ENCODE results near the gene TEDC2. TPM values are rescaled to one million over a fixed set of nuclear protein-coding genes. Genes with fewer than 3 reads are reported as not detected.

Gene TEDC2
- total RNA-seq, 1 experiment from 2014 or later, result 35.5 TPM

DNA sequence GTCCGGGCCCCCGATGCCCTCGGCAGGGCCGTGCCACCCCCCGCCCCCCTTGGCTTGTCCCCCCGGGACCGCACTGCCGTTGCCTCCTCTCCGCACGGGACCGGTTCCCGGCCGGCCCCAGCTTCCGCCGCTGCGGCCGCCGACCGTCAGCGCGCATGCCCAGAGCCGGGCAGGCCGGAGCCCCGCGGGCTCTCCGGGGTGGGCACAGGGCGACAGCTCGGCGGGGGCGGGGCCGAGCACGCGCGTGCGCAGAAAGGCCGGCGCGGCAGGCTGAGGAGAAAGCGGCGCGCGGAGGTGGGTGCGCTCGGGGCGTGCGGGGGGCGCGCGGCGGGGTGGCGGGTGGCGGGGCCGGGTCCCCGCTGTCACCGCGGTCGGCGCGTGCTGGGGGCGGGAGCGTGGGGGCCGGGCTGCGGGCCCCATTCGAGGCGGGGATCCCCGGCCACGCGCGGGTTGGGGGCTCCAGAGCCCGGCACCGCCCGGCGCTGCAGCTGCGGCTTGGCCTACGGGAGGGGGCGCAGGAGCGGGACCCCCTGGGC, 15.0 kb downstream of the TEDC2 start, which contains the start of gene TBC1D24:
Gene TBC1D24 (plus strand): TSS at position 251 of the 536 bp plus-strand sequence. CDS start 21,022 bp downstream, outside the sequence.
- BruUV-seq (replicated peaks), result no TSS peak
- POLR2A ChIA-PET (ENCODE audit: unreplicated experiment), result interaction anchor here (0.6 kb wide), 2 partner anchors 37 to 319 kb away, joined by 8 to 11 read pairs; partner anchors contain the start of gene TRAF7

DNA sequence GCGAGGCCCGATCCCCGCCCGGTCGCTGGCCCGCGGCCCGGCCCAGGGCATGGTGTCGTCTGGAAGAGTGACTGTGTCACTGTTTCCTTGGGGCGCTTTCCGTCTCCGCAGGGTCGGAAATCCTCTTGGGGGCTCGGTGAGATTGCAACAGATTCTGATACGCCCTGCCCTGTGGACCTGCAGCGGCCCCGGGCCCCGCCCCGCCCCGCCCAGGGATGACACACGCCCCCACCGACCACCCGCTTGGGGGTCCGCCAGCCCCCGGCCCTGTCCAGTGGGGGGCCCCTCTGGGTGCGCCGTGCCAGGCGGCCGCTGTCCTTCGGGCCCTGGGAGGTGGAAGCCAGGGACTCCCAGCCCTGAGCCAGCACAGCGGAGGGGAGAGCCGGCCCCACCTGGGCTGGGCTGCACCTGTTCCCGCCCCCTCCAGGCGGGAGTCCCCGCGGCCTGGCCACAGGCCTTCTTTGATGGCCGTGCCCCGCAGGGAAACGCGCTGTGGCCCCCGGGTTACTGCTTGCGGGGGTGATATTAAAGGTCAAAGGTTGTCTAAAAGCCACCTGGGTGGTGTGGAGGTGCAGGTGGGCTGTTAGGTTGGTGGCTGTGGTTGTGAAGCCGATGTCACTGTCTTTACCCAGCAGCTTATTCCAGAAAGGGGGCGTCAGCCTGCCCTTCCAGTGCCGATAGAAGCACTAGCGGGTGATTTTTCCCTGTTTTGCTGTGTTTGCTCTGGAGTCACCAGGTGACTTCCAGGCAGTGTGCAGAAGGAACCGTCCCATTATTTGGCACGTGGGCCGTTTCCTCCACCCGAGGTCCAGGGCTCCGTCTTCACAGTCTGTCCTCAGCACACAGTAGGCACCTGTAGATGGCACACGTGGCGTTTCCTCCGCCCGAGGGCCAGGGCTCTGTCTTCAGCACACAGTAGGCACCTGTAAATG, 15.8 kb downstream of the TEDC2 start:
- intact Hi-C loops (cut with micrococcal nuclease), result no loop called here
- TF ChIP-seq, protein P1, sequence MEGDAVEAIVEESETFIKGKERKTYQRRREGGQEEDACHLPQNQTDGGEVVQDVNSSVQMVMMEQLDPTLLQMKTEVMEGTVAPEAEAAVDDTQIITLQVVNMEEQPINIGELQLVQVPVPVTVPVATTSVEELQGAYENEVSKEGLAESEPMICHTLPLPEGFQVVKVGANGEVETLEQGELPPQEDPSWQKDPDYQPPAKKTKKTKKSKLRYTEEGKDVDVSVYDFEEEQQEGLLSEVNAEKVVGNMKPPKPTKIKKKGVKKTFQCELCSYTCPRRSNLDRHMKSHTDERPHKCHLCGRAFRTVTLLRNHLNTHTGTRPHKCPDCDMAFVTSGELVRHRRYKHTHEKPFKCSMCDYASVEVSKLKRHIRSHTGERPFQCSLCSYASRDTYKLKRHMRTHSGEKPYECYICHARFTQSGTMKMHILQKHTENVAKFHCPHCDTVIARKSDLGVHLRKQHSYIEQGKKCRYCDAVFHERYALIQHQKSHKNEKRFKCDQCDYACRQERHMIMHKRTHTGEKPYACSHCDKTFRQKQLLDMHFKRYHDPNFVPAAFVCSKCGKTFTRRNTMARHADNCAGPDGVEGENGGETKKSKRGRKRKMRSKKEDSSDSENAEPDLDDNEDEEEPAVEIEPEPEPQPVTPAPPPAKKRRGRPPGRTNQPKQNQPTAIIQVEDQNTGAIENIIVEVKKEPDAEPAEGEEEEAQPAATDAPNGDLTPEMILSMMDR (conservative IDR thresholded peaks at IDR 0.05; ENCODE audit: low read depth, low read length), result no peak
- TF ChIP-seq EZH2 (IDR thresholded peaks at IDR 0.05; ENCODE audit: low read length, unreplicated experiment) (no peak), EZH2phosphoT487 (IDR thresholded peaks at IDR 0.05; ENCODE audit: borderline replicate concordance, low read length) (no peak)

More for the DNA sequence above, 15.0 kb downstream of the TEDC2 start, which contains the start of gene TBC1D24:
- intact Hi-C loops (cut with micrococcal nuclease), result no loop called here
- peak within 1 kb of the TSS; percentile 69 for H3K9ac ChIP-seq (ENCODE audit: low read length)
- peak within 1 kb of the TSS; percentile 77 for H3K4me3 ChIP-seq (ENCODE audit: low read length)
- H3K9me2 ChIP-seq (replicated peaks; ENCODE audit: low read length), result no peaks in the 10 kb centered on the region
- no peak within 1 kb of the TSS for H3K27ac ChIP-seq (ENCODE audit: low read length)
- no peaks in the 10 kb centered on the region for H4K20me1 ChIP-seq (ENCODE audit: low read length)
- H3F3A ChIP-seq (ENCODE audit: low read length, unreplicated experiment), result no peaks in the 10 kb centered on the region
- H3K36me3 ChIP-seq (ENCODE audit: low read depth, low read length), result no peaks in the 10 kb centered on the region
- H3K27me3 ChIP-seq (ENCODE audit: low read length), result no peaks in the 10 kb centered on the region
- H3K79me2 ChIP-seq (ENCODE audit: low read length), result peaks cover 33% of the 10 kb centered on the region
- H3K4me2 ChIP-seq (ENCODE audit: low read length), result peak within 1 kb of the TSS; percentile 98
- TF ChIP-seq EZH2 (IDR thresholded peaks at IDR 0.05; ENCODE audit: low read length, unreplicated experiment) (no peak), EZH2phosphoT487 (IDR thresholded peaks at IDR 0.05; ENCODE audit: borderline replicate concordance, low read length) (no peak)
- TF ChIP-seq, protein P1 (conservative IDR thresholded peaks at IDR 0.05; ENCODE audit: low read depth, low read length), result no peak
- ATAC-seq (peak; percentile 70), DNase-seq (peak; percentile 83)
- H3K4me1 ChIP-seq (ENCODE audit: insufficient read depth, low read length), result no peaks in the 10 kb centered on the region; the same call in 1 of the 2 replicates
- CTCF ChIA-PET, result no interaction called here
- H2AFZ ChIP-seq (ENCODE audit: low read length), result peak within 1 kb of the TSS; percentile 67
- H3K9me3 ChIP-seq (ENCODE audit: low read length), result no peaks in the 10 kb centered on the region

More for the DNA sequence above, 15.8 kb downstream of the TEDC2 start:
- ChIA-PET POLR2A (ENCODE audit: unreplicated experiment) (no interaction called here), CTCF (no interaction called here)
- DNase-seq (no peak), ATAC-seq (peak; percentile 14; the same call in 1 of the 2 replicates)
- Histone ChIP-seq H2AFZ (ENCODE audit: low read length) (0 out of 2 replicates have a peak overlapping the region, but pooled peaks have one; percentile 36), H3K4me1 (ENCODE audit: insufficient read depth, low read length) (no peaks in the 10 kb centered on the region; the same call in 1 of the 2 replicates), H3K27me3 (ENCODE audit: low read length) (no peaks in the 10 kb centered on the region), H3K9me3 (ENCODE audit: low read length) (no peaks in the 10 kb centered on the region), H3F3A (ENCODE audit: low read length, unreplicated experiment) (no peaks in the 10 kb centered on the region), H3K9ac (ENCODE audit: low read length) (no peak overlapping the region), H3K27ac (ENCODE audit: low read length) (no peak overlapping the region), H3K9me2 (replicated peaks; ENCODE audit: low read length) (no peaks in the 10 kb centered on the region), H3K79me2 (ENCODE audit: low read length) (peaks cover 33% of the 10 kb centered on the region), H3K4me2 (ENCODE audit: low read length) (peak overlapping the region; percentile 89), H3K4me3 (ENCODE audit: low read length) (peak overlapping the region; percentile 69), H3K36me3 (ENCODE audit: low read depth, low read length) (no peaks in the 10 kb centered on the region), H4K20me1 (ENCODE audit: low read length) (no peaks in the 10 kb centered on the region)
- no TSS peak for BruUV-seq (replicated peaks)

Measured in PC-3 (cell line).